ENCODE measurements around the gene CNFN.
"Not testable (repeated sequence)": the region's sequence is repeated elsewhere in the genome, so short reads cannot be mapped to it uniquely, and the experiment has no call there.

- TF ChIP-seq CTCF, EZH2, EZH2phosphoT487 (IDR thresholded peaks at IDR 0.05): not testable (repeated sequence)
These were observed 50.8 kb downstream of the CNFN start for GRCh38 chr19:42339126-42339860.
